ENCODE data around the gene YAF2.
A peak's percentile ranks its signal among the peaks of the same experiment; 100 is the strongest.

The YAF2 gene

DNA sequence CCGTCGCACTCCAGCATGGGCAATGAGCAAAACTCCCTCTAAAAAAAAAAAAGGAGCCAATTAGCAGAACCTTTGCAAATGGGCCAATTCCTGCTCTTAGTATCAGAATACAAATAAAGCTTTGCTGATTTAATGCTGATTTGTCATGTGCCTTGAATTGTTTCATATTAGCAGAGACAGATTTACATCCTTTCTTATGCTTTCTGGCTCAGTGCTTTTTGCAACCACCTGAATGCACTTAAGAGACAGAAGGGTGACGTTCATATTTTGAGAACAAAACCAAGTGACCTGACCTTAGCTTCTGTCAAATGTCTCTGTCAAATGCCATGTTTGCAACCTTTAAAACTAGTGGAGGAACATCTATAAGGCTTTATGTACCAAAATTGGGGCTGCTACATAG is 43.8 kb upstream of the YAF2 start:
- TF ChIP-seq, protein P1, sequence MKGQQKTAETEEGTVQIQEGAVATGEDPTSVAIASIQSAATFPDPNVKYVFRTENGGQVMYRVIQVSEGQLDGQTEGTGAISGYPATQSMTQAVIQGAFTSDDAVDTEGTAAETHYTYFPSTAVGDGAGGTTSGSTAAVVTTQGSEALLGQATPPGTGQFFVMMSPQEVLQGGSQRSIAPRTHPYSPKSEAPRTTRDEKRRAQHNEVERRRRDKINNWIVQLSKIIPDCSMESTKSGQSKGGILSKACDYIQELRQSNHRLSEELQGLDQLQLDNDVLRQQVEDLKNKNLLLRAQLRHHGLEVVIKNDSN (IDR thresholded peaks at IDR 0.05): no peak
- no peak for TF ChIP-seq CREB1 (IDR thresholded peaks at IDR 0.05; ENCODE audit: low read depth)
- TF ChIP-seq TCF12 (IDR thresholded peaks at IDR 0.05; ENCODE audit: low read depth): no peak
- TF ChIP-seq NFIC (IDR thresholded peaks at IDR 0.05): no peak
- no peak for TF ChIP-seq FOXM1 (IDR thresholded peaks at IDR 0.05; ENCODE audit: borderline replicate concordance, low read depth)
- TF ChIP-seq ZBTB7A (IDR thresholded peaks at IDR 0.05; ENCODE audit: low read depth): no peak
- no peak for TF ChIP-seq EGR1 (IDR thresholded peaks at IDR 0.05)
- TF ChIP-seq RAD21 (IDR thresholded peaks at IDR 0.05; ENCODE audit: low read depth): no peak
- no peak for TF ChIP-seq MAX (IDR thresholded peaks at IDR 0.05)
- TF ChIP-seq TAF1 (IDR thresholded peaks at IDR 0.05; ENCODE audit: low read depth): no peak
- TF ChIP-seq EP300 (IDR thresholded peaks at IDR 0.05; ENCODE audit: borderline replicate concordance): no peak
- TF ChIP-seq CEBPB (IDR thresholded peaks at IDR 0.05): no peak

DNA sequence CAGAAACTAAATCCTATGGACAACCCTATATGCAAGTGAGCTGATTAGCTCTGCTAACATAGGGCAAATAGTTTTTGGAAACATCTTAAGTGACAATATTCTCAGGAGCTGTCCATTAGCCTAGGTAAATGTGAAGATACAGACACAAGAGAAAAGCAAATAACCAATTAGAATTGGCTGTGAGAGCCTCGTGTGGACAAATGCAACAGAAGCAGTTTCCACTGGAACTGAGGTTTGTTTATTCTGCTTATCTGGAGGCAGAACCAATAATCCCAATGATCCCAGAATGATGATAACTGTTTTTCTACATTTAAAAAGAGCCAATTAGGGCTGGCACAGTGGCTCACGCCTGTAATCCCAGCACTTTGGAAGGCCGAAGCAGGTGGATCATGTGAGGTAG is 43.2 kb upstream of the YAF2 start:
- no peak for TF ChIP-seq CEBPB (IDR thresholded peaks at IDR 0.05)
- TF ChIP-seq REST (IDR thresholded peaks at IDR 0.05; ENCODE audit: low read depth): peak; percentile 43; the same call in 1 of the 2 replicates
- TF ChIP-seq, protein P1 (IDR thresholded peaks at IDR 0.05): no peak
- TF ChIP-seq RAD21 (IDR thresholded peaks at IDR 0.05; ENCODE audit: low read depth): no peak
- TF ChIP-seq EGR1 (IDR thresholded peaks at IDR 0.05): no peak
- TF ChIP-seq NFIC (IDR thresholded peaks at IDR 0.05): no peak

GRCh38 chr12:42278128-42278510 is 40.1 kb upstream of the YAF2 start:
- TF ChIP-seq, protein P1 (IDR thresholded peaks at IDR 0.05): no peak
- TF ChIP-seq TEAD4 (IDR thresholded peaks at IDR 0.05): no peak
- TF ChIP-seq REST (IDR thresholded peaks at IDR 0.05; ENCODE audit: low read depth): no peak
- TF ChIP-seq TCF12 (IDR thresholded peaks at IDR 0.05; ENCODE audit: low read depth): no peak
- TF ChIP-seq ZBTB7A (IDR thresholded peaks at IDR 0.05; ENCODE audit: low read depth): no peak
- no peak for TF ChIP-seq CREB1 (IDR thresholded peaks at IDR 0.05; ENCODE audit: low read depth)
- no peak for TF ChIP-seq MAX (IDR thresholded peaks at IDR 0.05)
- TF ChIP-seq FOXM1 (IDR thresholded peaks at IDR 0.05; ENCODE audit: borderline replicate concordance, low read depth): no peak

GRCh38 chr12:42277396-42278127 is 39.5 kb upstream of the YAF2 start:
- TF ChIP-seq TAF1 (IDR thresholded peaks at IDR 0.05; ENCODE audit: low read depth) (no peak), TEAD4 (IDR thresholded peaks at IDR 0.05) (no peak), CEBPB (IDR thresholded peaks at IDR 0.05) (no peak), RAD21 (IDR thresholded peaks at IDR 0.05; ENCODE audit: low read depth) (no peak), CREB1 (IDR thresholded peaks at IDR 0.05; ENCODE audit: low read depth) (no peak), EP300 (IDR thresholded peaks at IDR 0.05; ENCODE audit: borderline replicate concordance) (no peak)

- TF ChIP-seq MAX (IDR thresholded peaks at IDR 0.05) (no peak), EGR1 (IDR thresholded peaks at IDR 0.05) (no peak), REST (IDR thresholded peaks at IDR 0.05; ENCODE audit: low read depth) (no peak), CREB1 (IDR thresholded peaks at IDR 0.05; ENCODE audit: low read depth) (no peak), RAD21 (IDR thresholded peaks at IDR 0.05; ENCODE audit: low read depth) (no peak), TAF1 (IDR thresholded peaks at IDR 0.05; ENCODE audit: low read depth) (no peak), EP300 (IDR thresholded peaks at IDR 0.05; ENCODE audit: borderline replicate concordance) (no peak), FOXM1 (IDR thresholded peaks at IDR 0.05; ENCODE audit: borderline replicate concordance, low read depth) (no peak), NFIC (IDR thresholded peaks at IDR 0.05) (no peak), TCF12 (IDR thresholded peaks at IDR 0.05; ENCODE audit: low read depth) (no peak), CEBPB (IDR thresholded peaks at IDR 0.05) (no peak), ZBTB7A (IDR thresholded peaks at IDR 0.05; ENCODE audit: low read depth) (no peak), TEAD4 (IDR thresholded peaks at IDR 0.05) (no peak), YY1 (IDR thresholded peaks at IDR 0.05; ENCODE audit: low read depth) (no peak)
- TF ChIP-seq, protein P1 (IDR thresholded peaks at IDR 0.05): no peak
These were observed 37.5 kb upstream of the YAF2 start for GRCh38 chr12:42275499-42275898.

Data from Ishikawa (cell line).